ENCODE measurements around the gene CCT8L2.
"Not testable (repeated sequence)": the region's sequence is repeated elsewhere in the genome, so short reads cannot be mapped to it uniquely, and the experiment has no call there.

CCT8L2 gene

GRCh38 chr22:16592710-16593109 lies at the start of gene CCT8L2:
CCT8L2 (minus strand) TSS chr22:16592810; CDS start chr22:16592550, 260 bp downstream.
- not testable (repeated sequence) for DNase-seq

GRCh38 chr22:16635442-16635841 lies 42.8 kb upstream of the CCT8L2 start:
- not testable (repeated sequence) for DNase-seq

- not testable (repeated sequence) for DNase-seq
Measured at GRCh38 chr22:16634092-16634491, 41.5 kb upstream of the CCT8L2 start.

GRCh38 chr22:16628476-16628875 lies 35.9 kb upstream of the CCT8L2 start:
- DNase-seq = not testable (repeated sequence)

- not testable (repeated sequence) for DNase-seq
Measured at GRCh38 chr22:16625018-16625417, 32.4 kb upstream of the CCT8L2 start.

- not testable (repeated sequence) for DNase-seq
Measured at GRCh38 chr22:16623595-16623994, 31.0 kb upstream of the CCT8L2 start.

- DNase-seq = not testable (repeated sequence)
Measured at GRCh38 chr22:16617516-16617915, 24.9 kb upstream of the CCT8L2 start.

- not testable (repeated sequence) for DNase-seq
Measured at GRCh38 chr22:16616390-16616938, 23.9 kb upstream of the CCT8L2 start.

- DNase-seq = not testable (repeated sequence)
Measured at GRCh38 chr22:16615606-16616245, 23.1 kb upstream of the CCT8L2 start.

GRCh38 chr22:16609548-16610261 lies 17.1 kb upstream of the CCT8L2 start:
- no peak for DNase-seq

- DNase-seq = no peak
Measured at GRCh38 chr22:16608931-16609330, 16.3 kb upstream of the CCT8L2 start.

- DNase-seq = not testable (repeated sequence)
Measured at GRCh38 chr22:16604257-16604998, 11.8 kb upstream of the CCT8L2 start.

- not testable (repeated sequence) for DNase-seq
Measured at GRCh38 chr22:16603770-16604242, 11.2 kb upstream of the CCT8L2 start.

GRCh38 chr22:16603448-16603768 lies 10.8 kb upstream of the CCT8L2 start:
- no peak for DNase-seq

GRCh38 chr22:16602728-16603447 lies 10.3 kb upstream of the CCT8L2 start:
- not testable (repeated sequence) for DNase-seq

- not testable (repeated sequence) for DNase-seq
Measured at GRCh38 chr22:16602224-16602727, 9.7 kb upstream of the CCT8L2 start.

GRCh38 chr22:16601437-16602223 lies 9.0 kb upstream of the CCT8L2 start:
- DNase-seq = no peak

GRCh38 chr22:16600644-16601436 lies 8.2 kb upstream of the CCT8L2 start:
- not testable (repeated sequence) for DNase-seq

- DNase-seq = not testable (repeated sequence)
Measured at GRCh38 chr22:16599648-16600047, 7.0 kb upstream of the CCT8L2 start.

- DNase-seq = not testable (repeated sequence)
Measured at GRCh38 chr22:16595251-16595650, 2.6 kb upstream of the CCT8L2 start.

- DNase-seq = no peak
Measured at GRCh38 chr22:16594026-16594425, 1.4 kb upstream of the CCT8L2 start.

Measured in fibroblast of upper back skin (primary cell).